Activated CD4-positive, alpha-beta T cell treated with anti-CD3 and anti-CD28 coated beads, Interleukin-2, amount 50 U/mL, for 16 hours (primary cell): Measurements from ENCODE around the gene INAFM2.

Experiments
- DNase-seq: peaks from one replicate; pipeline ENCODE4 v3.0.0-alpha.2; 2020

The INAFM2 gene

GRCh38 chr15:40289140-40289775, 34.2 kb upstream of the INAFM2 start:
- no peak for DNase-seq

GRCh38 chr15:40290545-40290917, 33.0 kb upstream of the INAFM2 start:
- no peak for DNase-seq

GRCh38 chr15:40290918-40291574, 32.4 kb upstream of the INAFM2 start:
- DNase-seq = no peak

GRCh38 chr15:40292246-40292645, 31.2 kb upstream of the INAFM2 start:
- DNase-seq = no peak

- DNase-seq = no peak
Observed at GRCh38 chr15:40293006-40293405, 30.5 kb upstream of the INAFM2 start.

- no peak for DNase-seq
Observed at GRCh38 chr15:40293905-40294895, 29.3 kb upstream of the INAFM2 start.

- no peak for DNase-seq
Observed at GRCh38 chr15:40295297-40295696, 28.2 kb upstream of the INAFM2 start.

- DNase-seq = no peak
Observed at GRCh38 chr15:40295877-40296560, 27.5 kb upstream of the INAFM2 start.

GRCh38 chr15:40296561-40297230, 26.8 kb upstream of the INAFM2 start:
- no peak for DNase-seq

GRCh38 chr15:40297356-40297755, 26.1 kb upstream of the INAFM2 start:
- no peak for DNase-seq

- no peak for DNase-seq
Observed at GRCh38 chr15:40298216-40298935, 25.1 kb upstream of the INAFM2 start.

- DNase-seq = no peak
Observed at GRCh38 chr15:40300367-40300766, 23.1 kb upstream of the INAFM2 start.

- no peak for DNase-seq
Observed at GRCh38 chr15:40300771-40301170, 22.7 kb upstream of the INAFM2 start.

- DNase-seq = no peak
Observed at GRCh38 chr15:40301467-40302179, 21.9 kb upstream of the INAFM2 start.

- no peak for DNase-seq
Observed at GRCh38 chr15:40302288-40302886, 21.1 kb upstream of the INAFM2 start.

GRCh38 chr15:40302981-40303380, 20.5 kb upstream of the INAFM2 start:
- DNase-seq = no peak

GRCh38 chr15:40303576-40303975, 19.9 kb upstream of the INAFM2 start:
- no peak for DNase-seq

- DNase-seq = no peak
Observed at GRCh38 chr15:40305281-40305680, 18.2 kb upstream of the INAFM2 start.

- DNase-seq = no peak
Observed at GRCh38 chr15:40306371-40306770, 17.1 kb upstream of the INAFM2 start.

GRCh38 chr15:40306908-40307307, 16.6 kb upstream of the INAFM2 start:
- DNase-seq = no peak
